ENCODE data around the gene CLCN7. TPM values are rescaled to one million over a fixed set of nuclear protein-coding genes. Genes with fewer than 3 reads are reported as not detected.

CLCN7 gene
- total and polyA plus RNA-seq, 11 donors, result 30.3 to 70.8 (median 33.6) TPM

GRCh38 chr16:1523581-1524245 is 48.9 kb upstream of the CLCN7 start:
- intact Hi-C loops (cut with DNase I), result loop anchor here in 1 of 10 donors (1.0 kb wide), 1 partner anchor 23 kb away; no protein-coding TSS in a partner anchor
- Histone ChIP-seq H3K9me3 (no peaks in the 10 kb centered on the region), H3K36me3 (peaks cover 0 to 27% (median 8%) of the 10 kb centered on the region in 9 donors), H3K27me3 (no peaks in the 10 kb centered on the region), H3K27ac (no peak overlapping the region), H3K4me1 (peaks cover 6 to 22% (median 18%) of the 10 kb centered on the region in 12 donors), H3K4me3 (no peak overlapping the region)
- 89 to 95% (median 92%) methylated on average over 19 to 30 of the region's 30 CpGs for WGBS, 4 donors
- DNase-seq (no peak), ATAC-seq (no peak)
- TF ChIP-seq, protein P1, sequence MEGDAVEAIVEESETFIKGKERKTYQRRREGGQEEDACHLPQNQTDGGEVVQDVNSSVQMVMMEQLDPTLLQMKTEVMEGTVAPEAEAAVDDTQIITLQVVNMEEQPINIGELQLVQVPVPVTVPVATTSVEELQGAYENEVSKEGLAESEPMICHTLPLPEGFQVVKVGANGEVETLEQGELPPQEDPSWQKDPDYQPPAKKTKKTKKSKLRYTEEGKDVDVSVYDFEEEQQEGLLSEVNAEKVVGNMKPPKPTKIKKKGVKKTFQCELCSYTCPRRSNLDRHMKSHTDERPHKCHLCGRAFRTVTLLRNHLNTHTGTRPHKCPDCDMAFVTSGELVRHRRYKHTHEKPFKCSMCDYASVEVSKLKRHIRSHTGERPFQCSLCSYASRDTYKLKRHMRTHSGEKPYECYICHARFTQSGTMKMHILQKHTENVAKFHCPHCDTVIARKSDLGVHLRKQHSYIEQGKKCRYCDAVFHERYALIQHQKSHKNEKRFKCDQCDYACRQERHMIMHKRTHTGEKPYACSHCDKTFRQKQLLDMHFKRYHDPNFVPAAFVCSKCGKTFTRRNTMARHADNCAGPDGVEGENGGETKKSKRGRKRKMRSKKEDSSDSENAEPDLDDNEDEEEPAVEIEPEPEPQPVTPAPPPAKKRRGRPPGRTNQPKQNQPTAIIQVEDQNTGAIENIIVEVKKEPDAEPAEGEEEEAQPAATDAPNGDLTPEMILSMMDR (IDR thresholded peaks at IDR 0.05), result no peak
- no peak for TF ChIP-seq POLR2A (IDR thresholded peaks at IDR 0.05)

GRCh38 chr16:1520461-1520860 is 45.6 kb upstream of the CLCN7 start:
- Histone ChIP-seq H3K4me3 (no peak overlapping the region), H3K9me3 (peaks cover 0 to 2% (median 0%) of the 10 kb centered on the region in 12 donors), H3K36me3 (peaks cover 0 to 27% (median 8%) of the 10 kb centered on the region in 9 donors), H3K4me1 (no peaks in the 10 kb centered on the region), H3K27ac (no peak overlapping the region), H3K27me3 (no peaks in the 10 kb centered on the region)
- WGBS, 4 donors, result 94 to 97% (median 95%) methylated on average over 16 to 19 of the region's 19 CpGs
- DNase-seq (no peak), ATAC-seq (no peak)
- no peak for TF ChIP-seq POLR2A (IDR thresholded peaks at IDR 0.05)
- TF ChIP-seq, protein P1 (IDR thresholded peaks at IDR 0.05), result no peak
- intact Hi-C loops (cut with DNase I), result no loop called here

DNA sequence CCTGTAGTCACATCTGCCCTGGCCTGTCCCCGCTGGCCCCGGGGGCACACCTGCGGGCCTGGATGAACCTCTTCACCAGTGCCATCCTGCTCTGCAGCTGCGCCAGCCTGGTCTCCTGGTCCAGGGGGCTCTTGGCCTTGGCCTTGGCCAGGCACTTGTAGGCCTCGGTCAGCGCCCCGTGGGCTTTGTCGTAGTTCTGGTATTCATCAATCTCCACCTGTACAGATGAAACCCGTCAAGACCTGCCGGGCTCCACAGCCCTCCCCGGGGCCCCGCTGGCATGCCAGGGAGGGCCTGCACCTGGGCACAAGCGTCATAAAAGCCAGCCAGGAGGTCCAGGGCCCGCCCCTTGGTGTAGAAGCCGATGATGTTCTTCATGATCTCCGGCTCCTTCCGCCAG is 45.0 kb upstream of the CLCN7 start:
- 86 to 88% (median 87%) methylated on average over 13 to 17 of the region's 17 CpGs for WGBS, 4 donors
- Histone ChIP-seq H3K4me1 (no peaks in the 10 kb centered on the region), H3K4me3 (no peak overlapping the region), H3K27ac (no peak overlapping the region), H3K27me3 (no peaks in the 10 kb centered on the region), H3K36me3 (peaks cover 0 to 27% (median 8%) of the 10 kb centered on the region in 9 donors), H3K9me3 (peaks cover 0 to 8% (median under 1%) of the 10 kb centered on the region in 12 donors)
- no peak for DNase-seq
- TF ChIP-seq, protein P1 (IDR thresholded peaks at IDR 0.05), result no peak
- TF ChIP-seq POLR2A (IDR thresholded peaks at IDR 0.05), result no peak
- intact Hi-C loops (cut with DNase I), result no loop called here
- ATAC-seq, result peak in 1 of 4 donors; percentile 5

DNA sequence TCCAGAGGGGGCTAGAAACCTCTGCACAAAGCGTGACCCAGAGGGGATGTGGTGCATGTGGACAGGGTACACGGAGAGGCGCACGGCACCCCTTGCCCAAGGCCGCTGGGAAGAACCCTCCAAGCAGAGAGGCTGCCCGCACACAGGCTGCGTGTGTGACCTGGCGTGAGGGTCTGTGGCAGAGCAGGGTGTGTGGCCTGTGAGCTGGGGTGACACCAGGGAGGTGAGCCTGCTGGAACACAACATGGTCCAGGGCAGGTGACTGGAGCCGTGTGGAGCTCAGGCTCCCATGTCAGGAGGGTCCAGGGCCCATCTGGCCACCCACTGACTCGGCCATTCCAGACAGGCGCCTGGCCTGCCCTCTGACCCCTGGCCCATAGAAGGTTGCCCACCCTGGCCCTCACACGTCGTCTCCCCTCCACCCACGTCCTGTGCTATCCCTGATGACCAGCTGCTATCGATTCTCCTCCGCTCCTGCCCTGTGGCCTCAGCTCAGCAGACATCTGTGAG is 43.9 kb upstream of the CLCN7 start:
- Histone ChIP-seq H3K4me3 (no peak overlapping the region), H3K36me3 (peaks cover 0 to 27% (median 8%) of the 10 kb centered on the region in 9 donors), H3K9me3 (peaks cover 0 to 18% (median 3%) of the 10 kb centered on the region in 12 donors), H3K27ac (no peak overlapping the region), H3K27me3 (no peaks in the 10 kb centered on the region), H3K4me1 (no peaks in the 10 kb centered on the region)
- no peak for TF ChIP-seq POLR2A (IDR thresholded peaks at IDR 0.05)
- TF ChIP-seq, protein P1 (IDR thresholded peaks at IDR 0.05), result no peak
- DNase-seq (no peak), ATAC-seq (peak in 1 of 4 donors; percentile 27)
- intact Hi-C loops (cut with DNase I), result no loop called here
- WGBS, 4 donors, result 92 to 95% (median 94%) methylated on average over 14 to 16 of the region's 16 CpGs

Measured in heart left ventricle (tissue), 16 donors.